GM19193 (cell line): Measurements from ENCODE around the gene CTRL.
A peak's percentile ranks its signal among the peaks of the same experiment; 100 is the strongest.

ENCODE experiments used
- POLR2A ChIP-seq: IDR thresholded peaks from 4 replicates; pipeline ENCODE4 v1.6.1; 2011; ENCODE audit not compliant: insufficient read depth, insufficient read length; ENCODE audit errors: extremely low read depth

Gene CTRL

DNA sequence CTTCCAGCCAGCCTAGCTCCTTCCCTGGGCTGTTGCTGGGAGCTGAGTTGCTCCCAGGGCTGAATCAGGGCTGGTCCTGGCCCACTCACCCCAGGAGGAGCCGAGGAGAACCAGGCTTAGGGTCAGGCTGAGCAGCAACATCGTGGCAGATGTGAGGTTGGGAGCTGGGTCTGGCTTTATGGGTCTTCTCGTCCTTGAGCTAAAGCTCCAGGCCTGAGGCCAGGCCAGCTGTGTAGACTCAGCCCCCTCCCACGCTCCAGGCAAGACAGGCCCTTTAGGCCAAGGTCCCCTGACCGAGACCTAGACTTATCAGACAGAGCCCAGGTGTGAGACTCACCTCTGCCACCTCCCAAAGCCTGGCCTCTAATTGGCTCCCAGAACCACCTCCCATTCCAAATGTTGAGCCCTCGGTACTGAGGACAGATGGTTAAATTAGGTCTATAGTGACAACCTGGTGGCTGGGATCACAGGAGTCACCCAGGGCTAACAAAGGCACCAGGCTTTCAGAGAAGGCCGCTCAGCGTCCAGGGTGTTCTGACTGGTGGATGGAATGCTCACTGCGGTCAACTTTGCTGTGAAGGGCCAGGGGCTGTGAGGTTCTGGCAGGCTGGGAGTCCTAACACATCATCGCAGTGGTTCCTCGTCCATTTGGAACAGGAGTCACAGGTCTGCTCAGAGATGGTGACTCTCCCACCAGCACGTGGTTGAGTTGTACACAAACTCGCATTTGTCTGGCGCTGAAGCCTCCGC lies at the start of gene CTRL:
Gene CTRL, minus strand, starts transcription at position 151 of the 750 bp plus-strand sequence. Its CDS starts 10 bp downstream, at position 141.
- TF ChIP-seq POLR2A = no peak

DNA sequence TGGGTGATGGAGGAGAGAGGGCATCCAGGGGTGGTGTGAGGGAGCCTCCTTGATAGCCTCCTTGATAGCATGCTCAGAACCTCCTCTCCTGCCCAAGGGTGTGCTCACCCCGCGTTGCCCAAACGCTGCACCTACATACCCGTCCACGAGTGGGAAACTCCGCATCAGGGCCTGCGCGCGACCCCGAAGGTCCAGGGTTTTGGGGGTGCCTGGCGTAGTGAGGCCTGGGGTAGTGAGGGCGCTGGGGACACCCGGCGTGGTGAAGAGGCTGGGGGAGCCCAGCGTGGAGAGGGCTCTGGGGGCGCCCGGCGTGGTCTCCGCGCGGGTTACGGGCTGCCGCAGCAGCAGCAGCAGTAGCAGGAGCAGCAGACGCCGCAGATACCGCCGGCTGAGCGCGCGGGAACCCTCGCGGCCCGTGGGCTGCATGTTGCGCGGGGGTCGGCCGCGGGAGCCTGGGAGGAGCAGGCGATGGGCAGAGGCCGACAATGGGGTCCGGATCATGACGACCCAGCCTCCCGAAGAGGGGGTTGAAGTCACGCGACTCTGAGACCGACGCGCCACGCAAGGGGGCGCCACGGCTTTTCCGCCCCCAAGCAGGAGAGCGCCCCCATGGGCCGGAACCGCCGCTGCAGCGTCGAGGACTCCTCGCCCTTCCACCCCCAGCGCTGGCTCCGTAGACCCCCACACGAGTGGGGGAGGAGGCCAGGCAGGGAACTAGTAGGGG lies 48.5 kb upstream of the CTRL start, which contains the start of gene DPEP3:
Gene DPEP3, minus strand, starts transcription at position 545 of the 724 bp plus-strand sequence. Its CDS starts 119 bp downstream, at position 426.
- no peak for TF ChIP-seq POLR2A

DNA sequence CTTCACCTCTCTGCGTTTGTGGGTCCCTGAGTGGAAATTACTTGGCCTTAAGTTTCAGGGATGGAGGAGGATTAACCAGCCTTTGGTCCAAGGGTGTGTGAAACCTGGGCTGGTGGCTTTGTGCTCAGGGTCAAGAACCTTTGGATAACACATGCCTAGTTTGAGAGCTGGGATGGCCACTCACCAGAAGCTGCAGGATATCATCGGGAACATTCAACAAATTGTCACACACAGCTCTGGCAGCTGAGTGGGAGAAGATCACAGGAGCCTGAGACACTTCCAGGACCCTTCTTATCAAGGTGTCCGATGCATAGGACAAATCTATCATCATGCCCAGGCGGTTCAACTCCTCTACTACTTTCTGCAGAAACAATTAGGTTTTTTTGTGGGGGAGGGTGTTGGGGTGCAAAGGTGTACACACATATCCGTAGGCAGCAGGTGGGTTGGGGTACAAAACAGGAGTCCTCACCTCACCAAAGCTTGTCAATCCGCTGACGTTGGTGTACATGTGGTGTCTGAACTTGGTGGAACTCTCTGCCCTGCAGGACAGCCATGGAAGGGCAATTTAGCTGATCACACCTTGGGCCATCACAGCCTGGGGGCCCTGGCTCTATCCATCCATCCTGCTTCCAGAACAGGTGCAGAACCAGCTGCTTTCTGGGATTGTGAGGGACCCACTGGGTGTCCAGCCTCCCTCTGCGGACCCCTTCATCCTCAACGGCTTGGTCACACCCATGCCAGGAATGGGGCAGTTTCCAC lies 46.0 kb upstream of the CTRL start:
- TF ChIP-seq POLR2A = no peak

DNA sequence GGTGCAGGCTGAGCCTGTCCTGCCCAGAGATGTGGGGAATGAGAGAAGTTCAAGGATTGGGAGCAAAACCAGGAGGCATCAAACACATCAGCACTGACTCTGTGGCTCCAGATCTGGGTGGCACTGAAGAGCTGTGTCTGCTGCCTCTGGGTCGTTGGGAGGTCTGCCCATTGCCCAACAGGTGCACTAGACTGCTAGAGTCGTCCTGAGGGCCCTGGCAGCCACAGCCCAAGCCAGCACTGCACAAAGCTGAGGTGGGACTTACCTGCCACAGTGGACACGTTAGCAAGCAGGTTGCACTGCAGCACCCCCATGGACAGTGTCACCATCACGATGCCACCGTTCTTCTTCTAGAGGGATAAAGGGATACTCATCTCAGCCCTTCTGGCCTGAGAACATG lies 45.3 kb upstream of the CTRL start:
- TF ChIP-seq POLR2A = no peak

DNA sequence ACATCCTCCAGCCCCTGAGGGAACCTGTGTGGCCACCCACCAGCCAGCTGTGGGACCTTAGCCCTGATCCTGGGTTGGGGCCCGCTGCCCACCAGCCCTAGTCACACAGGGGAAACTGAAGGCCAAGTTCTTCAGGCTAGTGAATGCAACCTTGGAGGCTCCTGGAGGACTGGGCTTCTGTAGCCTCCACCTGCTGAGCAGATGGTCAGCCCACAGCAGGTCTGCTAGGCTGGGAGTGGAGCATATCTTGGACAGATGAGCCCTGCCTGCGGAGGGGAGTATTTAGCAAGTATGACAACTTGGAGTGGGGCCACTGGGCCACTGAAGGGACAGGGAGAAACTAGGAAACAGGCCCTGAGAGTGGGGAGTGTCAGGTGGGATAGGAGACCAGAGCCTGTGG lies 44.5 kb upstream of the CTRL start:
- no peak for TF ChIP-seq POLR2A

DNA sequence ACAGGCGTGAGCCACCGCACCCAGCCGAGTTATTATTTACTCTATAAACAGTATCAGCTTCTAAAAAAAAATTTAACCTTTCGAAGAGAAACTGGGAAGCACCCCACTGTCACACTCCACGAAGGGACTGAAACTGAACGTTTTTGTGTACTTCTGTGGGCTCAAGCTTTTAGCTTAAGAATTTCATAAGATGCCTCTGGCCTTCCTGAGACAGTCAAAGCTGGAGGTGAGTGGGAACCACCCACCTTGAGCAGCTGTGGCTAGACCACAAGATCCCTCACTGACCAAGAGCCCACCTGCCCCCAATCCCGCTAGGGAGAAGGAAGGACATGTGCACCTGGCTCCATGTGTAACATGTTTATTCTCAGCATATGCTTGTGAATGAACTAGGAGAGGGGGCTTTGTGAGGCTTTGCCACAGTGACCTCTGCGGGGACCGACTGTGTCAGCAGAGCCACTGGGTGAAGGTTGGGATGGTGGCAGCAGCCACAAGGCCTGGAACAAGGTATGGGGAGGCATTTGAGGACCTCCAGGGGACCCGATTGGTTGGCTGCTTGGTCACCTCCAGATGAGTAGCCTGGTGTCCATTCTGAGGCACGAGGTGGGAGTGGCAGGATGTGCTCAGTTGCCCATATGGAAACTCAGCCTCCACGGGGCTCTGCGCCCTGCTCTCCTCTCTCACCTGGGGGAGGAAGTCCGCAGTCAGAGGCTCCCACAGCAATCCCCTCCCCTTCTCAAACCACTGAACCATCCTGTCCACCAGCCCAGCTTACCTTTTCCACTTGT lies 43.9 kb upstream of the CTRL start:
- TF ChIP-seq POLR2A = no peak

DNA sequence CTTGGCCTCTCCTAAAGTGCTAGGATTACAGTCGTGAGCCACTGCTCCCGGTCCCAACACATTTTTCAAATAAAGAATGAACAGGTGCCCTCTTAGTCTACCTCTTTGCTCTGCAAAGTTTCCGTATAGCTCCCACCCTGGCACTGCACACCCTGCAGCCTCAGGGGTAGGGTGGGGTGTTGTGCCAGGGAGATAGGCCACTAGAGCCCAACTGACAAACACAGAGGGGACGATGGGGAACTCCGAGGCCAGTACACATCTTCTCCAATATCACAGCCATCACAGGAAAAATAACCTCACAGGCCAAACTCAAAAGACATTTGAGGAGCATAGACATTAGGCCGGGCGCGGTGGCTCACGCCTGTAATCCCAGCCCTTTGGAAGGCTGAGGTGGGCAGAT lies 39.4 kb upstream of the CTRL start:
- no peak for TF ChIP-seq POLR2A

DNA sequence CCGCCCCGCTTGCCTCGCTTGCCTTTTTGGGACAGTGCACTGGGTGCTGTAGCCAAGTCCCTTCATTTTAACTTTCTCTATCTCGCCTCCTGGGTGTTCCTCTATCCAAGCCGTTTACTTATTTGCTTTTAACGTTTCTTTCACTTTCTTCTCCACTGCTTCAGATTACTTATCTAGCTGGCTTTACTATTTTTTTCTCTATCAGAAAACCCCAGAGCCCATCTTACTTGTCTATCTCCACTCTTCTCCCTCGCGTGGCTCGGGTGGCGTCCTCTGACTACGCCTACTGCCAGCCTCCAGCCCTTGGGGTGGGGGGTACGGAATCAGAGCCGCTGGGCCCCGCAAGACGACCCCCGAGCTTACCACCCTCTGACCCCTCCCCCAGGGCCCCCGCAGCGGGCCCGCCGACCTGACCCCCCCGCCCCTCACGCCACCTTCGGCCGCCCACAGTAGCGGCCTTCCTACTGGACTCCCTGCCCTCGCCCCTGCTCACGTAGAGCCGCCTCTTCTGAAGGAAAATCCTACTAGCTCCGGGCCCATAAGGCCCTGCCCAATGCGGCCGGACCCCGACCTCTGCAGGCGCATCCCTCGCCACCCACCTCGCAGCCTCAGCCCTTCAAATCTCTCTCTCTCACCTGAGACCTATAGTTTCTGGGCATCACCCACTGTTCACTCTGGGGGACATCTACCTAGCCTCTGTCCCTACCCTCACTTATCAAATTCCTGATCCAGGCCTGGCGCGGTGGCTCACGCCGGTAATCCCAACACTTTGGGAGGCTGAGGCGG lies 37.8 kb upstream of the CTRL start:
- no peak for TF ChIP-seq POLR2A

DNA sequence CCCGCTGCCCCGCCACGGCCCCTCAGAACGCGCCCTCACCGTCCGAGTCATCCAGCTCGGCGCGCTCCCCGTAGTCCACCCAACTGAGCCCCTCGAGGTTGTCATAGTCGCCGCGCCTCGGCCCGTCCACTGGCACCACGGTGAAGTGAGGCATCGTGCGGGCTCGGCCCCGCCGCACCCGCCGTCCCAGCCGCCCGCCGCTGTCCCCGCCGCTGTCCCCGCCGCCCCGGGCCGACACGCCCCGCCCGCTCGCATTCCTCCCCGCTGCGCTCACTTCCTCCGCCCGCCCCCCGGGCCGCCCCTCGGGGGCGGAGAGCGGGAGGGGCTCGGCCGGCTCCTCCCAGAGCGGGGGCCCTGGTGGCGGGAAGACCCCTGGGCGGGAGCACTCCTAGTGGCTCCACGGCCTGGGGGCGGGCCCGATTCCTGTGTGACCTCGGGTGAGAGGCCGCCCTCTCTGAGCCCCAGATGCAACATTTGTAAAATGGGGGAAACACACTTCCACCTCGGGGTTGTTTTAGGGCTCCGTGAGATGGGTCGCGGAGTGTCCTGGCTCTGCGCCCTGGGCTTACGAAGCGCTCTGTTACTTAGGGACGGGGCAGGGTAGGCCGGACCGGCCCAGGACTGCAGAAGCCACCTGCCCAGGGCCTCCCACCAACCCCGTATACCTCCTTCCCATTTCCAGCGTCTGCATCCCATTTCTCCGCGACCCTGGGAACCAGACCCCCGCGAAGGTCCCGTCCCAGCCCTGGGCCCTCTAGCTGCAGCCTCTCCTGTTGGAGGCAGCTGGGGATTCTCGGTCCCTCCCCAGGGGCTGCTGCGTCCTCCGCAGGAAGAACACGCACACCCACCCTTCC lies 37.0 kb upstream of the CTRL start, which contains the start of gene SLC12A4:
Gene SLC12A4, minus strand, starts transcription at position 238 of the 854 bp plus-strand sequence. Its CDS starts 84 bp downstream, at position 154.
- TF ChIP-seq POLR2A = peak; percentile 71

DNA sequence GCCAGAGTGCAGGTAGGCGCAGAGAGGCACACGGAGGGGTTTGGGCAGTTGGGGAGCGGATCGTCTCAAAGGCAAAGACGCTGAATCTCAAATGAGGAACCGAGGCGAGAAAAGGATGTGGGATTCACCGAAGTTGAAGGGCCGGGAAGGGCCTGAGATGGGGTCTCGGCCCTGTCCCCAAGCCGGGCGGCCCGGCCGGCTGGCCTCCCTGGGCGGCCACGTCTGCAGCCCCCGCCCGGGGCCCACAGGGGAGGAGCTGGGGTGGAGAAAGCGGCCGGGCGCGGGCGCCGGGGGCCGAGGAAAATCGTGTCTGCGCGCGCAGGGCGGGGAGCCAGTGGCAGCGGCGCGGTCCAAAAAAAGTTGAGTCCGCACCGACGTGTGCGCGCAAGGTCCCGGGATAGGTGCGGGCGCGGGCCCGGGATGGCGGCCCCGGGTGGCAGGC lies 36.3 kb upstream of the CTRL start:
- TF ChIP-seq POLR2A = no peak

DNA sequence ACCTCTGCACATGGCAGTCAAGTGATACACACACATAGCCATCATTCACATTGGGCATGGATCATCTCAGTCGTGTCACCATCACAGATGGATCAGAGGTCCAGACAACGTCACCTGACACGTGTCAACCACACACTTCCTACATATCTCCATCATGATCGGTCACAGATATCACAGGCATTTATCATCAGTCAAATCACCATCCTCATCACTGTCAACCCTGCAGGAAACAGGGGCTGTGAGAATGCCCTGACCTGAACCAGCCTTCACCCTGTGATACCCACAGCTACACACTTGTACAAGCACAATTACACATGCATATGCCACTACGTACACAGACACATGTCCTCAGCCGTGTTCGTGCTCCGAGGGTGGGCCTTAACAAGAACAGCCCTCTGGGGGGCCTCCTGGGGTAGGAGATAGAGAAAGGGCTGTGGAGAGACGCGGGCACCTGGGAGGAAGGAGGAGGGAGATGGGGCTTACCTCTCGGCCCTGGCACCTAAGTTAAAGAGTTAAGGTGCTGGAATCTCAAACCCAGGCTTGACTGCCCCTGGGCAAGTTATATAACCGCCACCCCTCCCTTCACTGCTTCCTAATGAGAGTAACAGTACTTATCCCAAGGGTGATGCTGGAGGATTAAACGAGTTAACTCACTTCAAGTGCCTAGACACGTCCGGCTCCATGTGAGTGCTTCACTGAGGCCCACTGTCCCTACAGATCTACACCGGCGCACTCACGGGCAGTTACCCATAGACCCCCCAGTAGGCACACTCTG lies 35.7 kb upstream of the CTRL start:
- TF ChIP-seq POLR2A = no peak
